Endodermal cell (in vitro differentiated cells): ENCODE results near the gene PARP8. TPM values are rescaled to one million over a fixed set of nuclear protein-coding genes. Genes with fewer than 3 reads are reported as not detected.

Experiments
- DNase-seq: peaks from one replicate; pipeline ENCODE4 v3.0.0-alpha.2; 2017
- H3K27ac ChIP-seq: 2 replicates; pipeline ENCODE4 v1.5.1; 2013; ENCODE audit warnings: mild to moderate bottlenecking, low read depth, low read length, moderate library complexity
- H3K27me3 ChIP-seq: 2 replicates; pipeline ENCODE4 v1.6.1; 2013; ENCODE audit warnings: mild to moderate bottlenecking, low read length, moderate library complexity; ENCODE audit not compliant: insufficient read depth, control insufficient read depth, poor library complexity, severe bottlenecking
- H3K36me3 ChIP-seq: 2 replicates; pipeline ENCODE4 v1.7.0; 2013; ENCODE audit warnings: mild to moderate bottlenecking, low read length, moderate library complexity; ENCODE audit not compliant: control insufficient read depth, insufficient read depth
- H3K4me1 ChIP-seq: one replicate; pipeline ENCODE4 v1.7.0; 2013; ENCODE audit warnings: low read length; ENCODE audit not compliant: control insufficient read depth, insufficient read depth
- H3K4me3 ChIP-seq: 2 replicates; pipeline ENCODE4 v1.5.1; 2013; ENCODE audit warnings: mild to moderate bottlenecking, low read length, moderate library complexity
- H3K9ac ChIP-seq: 2 replicates; pipeline ENCODE4 v1.6.1; 2013; ENCODE audit warnings: mild to moderate bottlenecking, low read length, moderate library complexity; ENCODE audit not compliant: poor library complexity, severe bottlenecking; ENCODE audit errors: extremely low read depth
- H3K9me3 ChIP-seq: 2 replicates; pipeline ENCODE4 v1.6.1; 2013; ENCODE audit warnings: mild to moderate bottlenecking, low read length, moderate library complexity; ENCODE audit not compliant: control insufficient read depth
- H3K27ac Mint-ChIP-seq: 2 replicates; pipeline ENCODE4 v1.8.0; 2020; ENCODE audit warnings: mixed read lengths
- H3K27me3 Mint-ChIP-seq: 2 replicates; pipeline ENCODE4 v1.8.0; 2021; ENCODE audit warnings: mild to moderate bottlenecking, mixed read lengths; ENCODE audit not compliant: insufficient read depth
- H3K36me3 Mint-ChIP-seq: 2 replicates; pipeline ENCODE4 v1.8.0; 2020; ENCODE audit warnings: low read depth, mixed read lengths
- H3K4me1 Mint-ChIP-seq: 2 replicates; pipeline ENCODE4 v1.8.0; 2020; ENCODE audit warnings: mixed read lengths
- H3K4me3 Mint-ChIP-seq: 2 replicates; pipeline ENCODE4 v1.8.0; 2020; ENCODE audit warnings: mild to moderate bottlenecking, moderate library complexity, mixed read lengths
- H3K9me3 Mint-ChIP-seq: 2 replicates; pipeline ENCODE4 v1.8.0; 2020; ENCODE audit warnings: mild to moderate bottlenecking, mixed read lengths
- WGBS, 2 experiments: methylation state at CpG; one replicate each; pipeline versions ENCODE4 v1.1.5 to v1.1.7; 2013; ENCODE audit warnings: missing lambda C conversion rate in 2 of 2, mixed read lengths in 1 of 2; ENCODE audit not compliant: insufficient coverage in 1 of 2, insufficient read length in 1 of 2; 5-methylcytosine and 5-hydroxymethylcytosine counted together
- total RNA-seq, 2 donors: library from RNA; stranded (reverse); fragmentation: NEBNext Ultra II Directional in 1 of 2; extraction: Animal tissue kit (Norgen Biotek cat#: 25700) in 1 of 2; gene quantifications; 2 replicates in 1 of 2; 3 replicates in 1 of 2; pipeline ENCODE4 v1.2.1, GENCODE V29; 2021
- TF ChIP-seq, protein P1 (sequence below): fragments of 200-600 bp; sonication (generic); conservative IDR thresholded peaks from 2 replicates; pipeline ENCODE4 v1.5.0; 2021; ENCODE audit warnings: antibody characterized with exemption, mild to moderate bottlenecking

PARP8 gene
- total RNA-seq, 2 donors from 2014 or later, result 18.7 to 19.4 TPM

DNA sequence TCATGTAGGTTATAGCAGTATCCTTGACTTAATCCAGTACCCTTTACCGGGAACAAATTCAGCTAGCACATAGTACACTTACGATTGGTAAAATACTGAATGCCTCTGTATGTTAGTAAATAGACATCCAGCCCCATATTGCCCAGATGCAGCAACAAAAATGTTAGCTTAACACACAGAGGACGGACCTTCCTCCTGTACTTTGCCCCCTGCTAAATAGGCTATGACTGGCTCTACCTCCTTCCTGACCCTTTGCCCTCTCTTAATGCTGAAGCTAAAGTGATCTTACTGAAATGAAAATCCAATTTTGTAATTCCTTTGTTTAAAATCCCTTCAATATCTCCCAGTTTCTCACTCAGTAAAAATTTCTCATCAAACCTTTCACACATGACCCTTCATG, 183.1 kb downstream of the PARP8 start:
- no peaks in the 10 kb centered on the region for H3K27me3 Mint-ChIP-seq
- no peaks in the 10 kb centered on the region for H3K36me3 Mint-ChIP-seq
- no peak overlapping the region for H3K4me3 ChIP-seq
- no peak overlapping the region for H3K27ac ChIP-seq
- TF ChIP-seq, protein P1, sequence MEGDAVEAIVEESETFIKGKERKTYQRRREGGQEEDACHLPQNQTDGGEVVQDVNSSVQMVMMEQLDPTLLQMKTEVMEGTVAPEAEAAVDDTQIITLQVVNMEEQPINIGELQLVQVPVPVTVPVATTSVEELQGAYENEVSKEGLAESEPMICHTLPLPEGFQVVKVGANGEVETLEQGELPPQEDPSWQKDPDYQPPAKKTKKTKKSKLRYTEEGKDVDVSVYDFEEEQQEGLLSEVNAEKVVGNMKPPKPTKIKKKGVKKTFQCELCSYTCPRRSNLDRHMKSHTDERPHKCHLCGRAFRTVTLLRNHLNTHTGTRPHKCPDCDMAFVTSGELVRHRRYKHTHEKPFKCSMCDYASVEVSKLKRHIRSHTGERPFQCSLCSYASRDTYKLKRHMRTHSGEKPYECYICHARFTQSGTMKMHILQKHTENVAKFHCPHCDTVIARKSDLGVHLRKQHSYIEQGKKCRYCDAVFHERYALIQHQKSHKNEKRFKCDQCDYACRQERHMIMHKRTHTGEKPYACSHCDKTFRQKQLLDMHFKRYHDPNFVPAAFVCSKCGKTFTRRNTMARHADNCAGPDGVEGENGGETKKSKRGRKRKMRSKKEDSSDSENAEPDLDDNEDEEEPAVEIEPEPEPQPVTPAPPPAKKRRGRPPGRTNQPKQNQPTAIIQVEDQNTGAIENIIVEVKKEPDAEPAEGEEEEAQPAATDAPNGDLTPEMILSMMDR, result no peak
- H3K9ac ChIP-seq, result no peak overlapping the region
- DNase-seq, result no peak
- H3K27ac Mint-ChIP-seq, result no peak overlapping the region
- 95 to 100% methylated on average over 2 to 3 of the region's 3 CpGs for WGBS, 2 experiments
- H3K9me3 Mint-ChIP-seq, result no peaks in the 10 kb centered on the region
- peaks cover 6% of the 10 kb centered on the region for H3K4me1 Mint-ChIP-seq
- no peaks in the 10 kb centered on the region for H3K36me3 ChIP-seq
- H3K4me3 Mint-ChIP-seq, result no peak overlapping the region
- no peaks in the 10 kb centered on the region for H3K9me3 ChIP-seq
- no peaks in the 10 kb centered on the region for H3K27me3 ChIP-seq
- peaks cover 6% of the 10 kb centered on the region for H3K4me1 ChIP-seq

DNA sequence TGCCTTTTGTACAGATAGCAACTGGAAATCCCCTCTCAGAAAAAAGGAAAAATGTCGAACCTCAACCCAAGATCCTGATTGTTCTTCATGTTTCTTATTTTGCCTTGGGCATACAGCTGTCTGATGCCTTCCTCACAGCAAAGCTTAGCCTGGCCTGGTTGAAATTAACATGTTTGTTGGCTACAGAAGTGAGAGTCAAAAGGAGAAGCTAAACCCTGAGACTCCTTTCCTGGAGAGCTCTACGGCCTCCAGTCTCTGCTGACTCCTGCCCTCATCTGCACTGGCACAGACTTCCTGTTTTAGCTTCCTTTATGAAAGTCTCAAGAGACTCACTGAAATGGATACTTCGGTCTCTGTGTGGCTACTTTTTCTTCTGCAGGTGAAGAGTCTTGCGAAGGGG, 186.7 kb downstream of the PARP8 start:
- no peaks in the 10 kb centered on the region for H3K27me3 Mint-ChIP-seq
- no peak overlapping the region for H3K4me3 ChIP-seq
- H3K36me3 Mint-ChIP-seq, result no peaks in the 10 kb centered on the region
- H3K4me1 Mint-ChIP-seq, result peaks cover 6% of the 10 kb centered on the region
- no peaks in the 10 kb centered on the region for H3K9me3 Mint-ChIP-seq
- WGBS, 2 experiments, result 92 to 94% methylated on average over 2 to 4 of the region's 4 CpGs
- no peaks in the 10 kb centered on the region for H3K36me3 ChIP-seq
- H3K27me3 ChIP-seq, result no peaks in the 10 kb centered on the region
- H3K9ac ChIP-seq, result no peak overlapping the region
- peaks cover 6% of the 10 kb centered on the region for H3K4me1 ChIP-seq
- TF ChIP-seq, protein P1, result no peak
- H3K27ac ChIP-seq, result no peak overlapping the region
- no peak overlapping the region for H3K4me3 Mint-ChIP-seq
- no peak for DNase-seq
- H3K27ac Mint-ChIP-seq, result no peak overlapping the region
- H3K9me3 ChIP-seq, result no peaks in the 10 kb centered on the region

DNA sequence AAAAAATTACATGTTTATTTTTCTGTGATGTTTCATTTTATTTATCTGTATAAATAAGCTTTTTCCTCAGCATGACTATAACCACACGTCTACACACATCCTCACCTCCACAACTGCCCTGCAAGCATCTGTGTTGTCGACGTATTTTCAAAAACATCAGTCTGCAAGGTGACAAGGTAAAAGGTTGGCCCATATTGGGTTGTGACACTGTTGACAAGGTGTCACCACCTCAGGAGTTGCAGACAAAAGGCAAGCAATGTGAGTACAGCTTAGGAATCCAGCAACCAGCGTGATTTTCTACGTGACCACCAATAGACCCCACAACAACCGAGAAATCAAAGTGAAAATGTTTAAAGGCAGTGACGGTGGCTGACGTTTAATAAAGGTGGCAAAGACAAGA, 187.6 kb downstream of the PARP8 start:
- no peak overlapping the region for H3K27ac ChIP-seq
- no peak overlapping the region for H3K9ac ChIP-seq
- no peaks in the 10 kb centered on the region for H3K36me3 ChIP-seq
- H3K4me1 ChIP-seq, result peaks cover 6% of the 10 kb centered on the region
- no peaks in the 10 kb centered on the region for H3K27me3 ChIP-seq
- 91% methylated on average over 8 of the region's 8 CpGs; no CpG with 5 or more reads in 1 of the 2 experiments for WGBS, 2 experiments
- Mint-ChIP-seq H3K36me3 (no peaks in the 10 kb centered on the region), H3K4me3 (no peak overlapping the region), H3K27me3 (no peaks in the 10 kb centered on the region), H3K9me3 (no peaks in the 10 kb centered on the region), H3K27ac (no peak overlapping the region), H3K4me1 (peaks cover 6% of the 10 kb centered on the region)
- TF ChIP-seq, protein P1, result no peak
- no peaks in the 10 kb centered on the region for H3K9me3 ChIP-seq
- H3K4me3 ChIP-seq, result no peak overlapping the region
- no peak for DNase-seq
